Central memory CD8-positive, alpha-beta T cell (primary cell): ENCODE measurements around the gene CTCF.

Source experiments
- ATAC-seq: fragments of 150-1000 bp; cut with Tn5 transposase; replicated peaks from 2 replicates; pipeline ENCODE4 v1.10.0; 2022; ENCODE audit warnings: mild to moderate bottlenecking, moderate FRiP score, moderate number of reproducible peaks; ENCODE audit not compliant: poor library complexity, severe bottlenecking; ENCODE audit errors: extremely low read depth
- DNase-seq, 2 donors: peaks; one replicate each; pipeline ENCODE4 v3.0.0; 2021; ENCODE audit warnings: low spot score in 2 of 2
- H3K27ac Mint-ChIP-seq: one replicate; pipeline ENCODE4 v1.8.0; 2022; ENCODE audit warnings: low read depth, mild to moderate bottlenecking, moderate library complexity, mixed read lengths
- H3K27me3 Mint-ChIP-seq: one replicate; pipeline ENCODE4 v1.8.0; 2022; ENCODE audit warnings: mixed read lengths
- H3K36me3 Mint-ChIP-seq: one replicate; pipeline ENCODE4 v1.8.0; 2022; ENCODE audit warnings: mild to moderate bottlenecking, moderate library complexity, mixed read lengths; ENCODE audit not compliant: insufficient read depth
- H3K4me1 Mint-ChIP-seq: one replicate; pipeline ENCODE4 v1.8.0; 2022; ENCODE audit warnings: mixed read lengths
- H3K4me3 Mint-ChIP-seq: one replicate; pipeline ENCODE4 v1.8.0; 2022; ENCODE audit warnings: mild to moderate bottlenecking, moderate library complexity, mixed read lengths
- H3K9me3 Mint-ChIP-seq: one replicate; pipeline ENCODE4 v1.8.0; 2022; ENCODE audit warnings: mixed read lengths

CTCF gene

GRCh38 chr16:67538666-67539101 lies 23.6 kb upstream of the CTCF start:
- H3K4me1 Mint-ChIP-seq, result peaks cover 54% of the 10 kb centered on the region
- ATAC-seq (no peak), DNase-seq (no peak)
- no peak overlapping the region for H3K27ac Mint-ChIP-seq
- H3K9me3 Mint-ChIP-seq, result no peaks in the 10 kb centered on the region
- peak overlapping the region; percentile 72 for H3K4me3 Mint-ChIP-seq
- H3K36me3 Mint-ChIP-seq, result peaks cover 16% of the 10 kb centered on the region
- no peaks in the 10 kb centered on the region for H3K27me3 Mint-ChIP-seq

- H3K36me3 Mint-ChIP-seq, result peaks cover 20% of the 10 kb centered on the region
- H3K4me3 Mint-ChIP-seq, result peak overlapping the region; percentile 72
- H3K27ac Mint-ChIP-seq, result no peak overlapping the region
- no peaks in the 10 kb centered on the region for H3K27me3 Mint-ChIP-seq
- DNase-seq, result no peak
- peaks cover 58% of the 10 kb centered on the region for H3K4me1 Mint-ChIP-seq
- H3K9me3 Mint-ChIP-seq, result no peaks in the 10 kb centered on the region
- ATAC-seq, result no peak
Observed at GRCh38 chr16:67539271-67539670, 23.1 kb upstream of the CTCF start.

GRCh38 chr16:67539691-67540635 lies 22.4 kb upstream of the CTCF start:
- H3K27me3 Mint-ChIP-seq, result no peaks in the 10 kb centered on the region
- H3K4me3 Mint-ChIP-seq, result no peak overlapping the region
- no peak for ATAC-seq
- DNase-seq, result no peak
- H3K27ac Mint-ChIP-seq, result no peak overlapping the region
- H3K9me3 Mint-ChIP-seq, result no peaks in the 10 kb centered on the region
- H3K4me1 Mint-ChIP-seq, result peaks cover 58% of the 10 kb centered on the region
- H3K36me3 Mint-ChIP-seq, result peaks cover 22% of the 10 kb centered on the region

GRCh38 chr16:67540756-67541155 lies 21.6 kb upstream of the CTCF start:
- Mint-ChIP-seq H3K27me3 (no peaks in the 10 kb centered on the region), H3K27ac (no peak overlapping the region), H3K4me1 (peaks cover 51% of the 10 kb centered on the region), H3K36me3 (peaks cover 22% of the 10 kb centered on the region), H3K4me3 (no peak overlapping the region), H3K9me3 (no peaks in the 10 kb centered on the region)
- no peak for DNase-seq
- no peak for ATAC-seq

- Mint-ChIP-seq H3K27me3 (no peaks in the 10 kb centered on the region), H3K36me3 (peaks cover 21% of the 10 kb centered on the region), H3K4me1 (peaks cover 44% of the 10 kb centered on the region), H3K4me3 (no peak overlapping the region), H3K9me3 (no peaks in the 10 kb centered on the region), H3K27ac (peak overlapping the region; percentile 26)
- DNase-seq (no peak), ATAC-seq (no peak)
Observed at GRCh38 chr16:67541391-67542263, 20.7 kb upstream of the CTCF start.

- H3K4me1 Mint-ChIP-seq, result peaks cover 44% of the 10 kb centered on the region
- no peaks in the 10 kb centered on the region for H3K9me3 Mint-ChIP-seq
- H3K4me3 Mint-ChIP-seq, result no peak overlapping the region
- H3K27ac Mint-ChIP-seq, result peak overlapping the region; percentile 26
- no peaks in the 10 kb centered on the region for H3K27me3 Mint-ChIP-seq
- H3K36me3 Mint-ChIP-seq, result peaks cover 25% of the 10 kb centered on the region
- DNase-seq, result peak; percentile 68 to 81
- peak; percentile 77 for ATAC-seq
Observed at GRCh38 chr16:67542464-67542863, 19.9 kb upstream of the CTCF start.

GRCh38 chr16:67543036-67543435 lies 19.3 kb upstream of the CTCF start:
- Mint-ChIP-seq H3K27me3 (no peaks in the 10 kb centered on the region), H3K27ac (peak overlapping the region; percentile 26), H3K4me3 (no peak overlapping the region), H3K9me3 (no peaks in the 10 kb centered on the region), H3K36me3 (peaks cover 25% of the 10 kb centered on the region), H3K4me1 (peaks cover 50% of the 10 kb centered on the region)
- ATAC-seq (no peak), DNase-seq (no peak)

GRCh38 chr16:67543582-67543981 lies 18.7 kb upstream of the CTCF start:
- peaks cover 25% of the 10 kb centered on the region for H3K36me3 Mint-ChIP-seq
- peak overlapping the region; percentile 26 for H3K27ac Mint-ChIP-seq
- no peaks in the 10 kb centered on the region for H3K27me3 Mint-ChIP-seq
- peaks cover 53% of the 10 kb centered on the region for H3K4me1 Mint-ChIP-seq
- DNase-seq (no peak), ATAC-seq (no peak)
- no peak overlapping the region for H3K4me3 Mint-ChIP-seq
- H3K9me3 Mint-ChIP-seq, result no peaks in the 10 kb centered on the region

- no peaks in the 10 kb centered on the region for H3K9me3 Mint-ChIP-seq
- no peak for DNase-seq
- H3K36me3 Mint-ChIP-seq, result peaks cover 24% of the 10 kb centered on the region
- no peaks in the 10 kb centered on the region for H3K27me3 Mint-ChIP-seq
- H3K4me1 Mint-ChIP-seq, result peaks cover 45% of the 10 kb centered on the region
- peak overlapping the region; percentile 26 for H3K27ac Mint-ChIP-seq
- no peak overlapping the region for H3K4me3 Mint-ChIP-seq
- ATAC-seq, result no peak
Observed at GRCh38 chr16:67544329-67544841, 17.9 kb upstream of the CTCF start.

- H3K9me3 Mint-ChIP-seq, result no peaks in the 10 kb centered on the region
- no peaks in the 10 kb centered on the region for H3K27me3 Mint-ChIP-seq
- peaks cover 44% of the 10 kb centered on the region for H3K4me1 Mint-ChIP-seq
- ATAC-seq (no peak), DNase-seq (no peak)
- H3K4me3 Mint-ChIP-seq, result no peak overlapping the region
- peaks cover 24% of the 10 kb centered on the region for H3K36me3 Mint-ChIP-seq
- peak overlapping the region; percentile 26 for H3K27ac Mint-ChIP-seq
Observed at GRCh38 chr16:67544844-67545664, 17.3 kb upstream of the CTCF start.

GRCh38 chr16:67545665-67546024 lies 16.7 kb upstream of the CTCF start:
- Mint-ChIP-seq H3K27me3 (no peaks in the 10 kb centered on the region), H3K9me3 (no peaks in the 10 kb centered on the region), H3K4me1 (peaks cover 46% of the 10 kb centered on the region), H3K27ac (no peak overlapping the region), H3K36me3 (peaks cover 24% of the 10 kb centered on the region), H3K4me3 (no peak overlapping the region)
- DNase-seq (no peak), ATAC-seq (no peak)

- peaks cover 46% of the 10 kb centered on the region for H3K4me1 Mint-ChIP-seq
- DNase-seq (no peak), ATAC-seq (no peak)
- H3K36me3 Mint-ChIP-seq, result peaks cover 25% of the 10 kb centered on the region
- H3K27me3 Mint-ChIP-seq, result no peaks in the 10 kb centered on the region
- no peak overlapping the region for H3K27ac Mint-ChIP-seq
- H3K9me3 Mint-ChIP-seq, result no peaks in the 10 kb centered on the region
- peak overlapping the region; percentile 59 for H3K4me3 Mint-ChIP-seq
Observed at GRCh38 chr16:67546091-67546501, 16.2 kb upstream of the CTCF start.
